HCT116 (cell line): ENCODE measurements around the gene CSK. TPM values are rescaled to one million over a fixed set of nuclear protein-coding genes. Genes with fewer than 3 reads are reported as not detected.
A peak's percentile ranks its signal among the peaks of the same experiment; 100 is the strongest.

Experiments used
- ATAC-seq: fragments of 200-7000 bp; cut with Tn5 transposase; 2 replicates; pipeline ENCODE4 v1.9.1; 2020; ENCODE audit warnings: mild to moderate bottlenecking, moderate library complexity
- BruUV-seq: library from RNA; stranded (reverse); fragments of 400-500 nt; replicated peaks from 2 replicates; lab custom pipeline; 2021; lab: Mats Ljungman, UMichigan
- CTCF ChIA-PET: fragments of 300-600 bp; sonication (Branson Sonifier 250); formaldehyde crosslinking; loops from one replicate; lab custom pipeline; 2021; ENCODE audit warnings: antibody characterized with exemption; lab: Charles Lee
- POLR2A ChIA-PET: fragments of 300-600, 350-600 bp; sonication (Branson Sonifier 250); formaldehyde crosslinking; loops from one replicate; lab custom pipeline; 2021; ENCODE audit warnings: antibody characterized with exemption; lab: Charles Lee
- RAD21 ChIA-PET, 2 experiments: fragments of 300-600 bp; sonication (Branson Sonifier 250); formaldehyde crosslinking; loops; one replicate each; lab custom pipeline; 2023; ENCODE audit warnings: low total read pairs in 2 of 2; ENCODE audit not compliant: uncharacterized antibody in 2 of 2, unreplicated experiment in 2 of 2, low non-redundant PET in 1 of 2; lab: Charles Lee
- DNase-seq: peaks from one replicate; pipeline ENCODE4 v3.0.0-alpha.2; 2010; ENCODE audit warnings: low read depth, low spot score
- H2AFZ ChIP-seq: fragments of 200-600 bp; shearing (Covaris generic), sonication (generic); 2 replicates; pipeline ENCODE4 v1.6.1; 2017; ENCODE audit warnings: low read depth, mixed run types, mixed read lengths, antibody characterized with exemption, low read length; ENCODE audit not compliant: poor library complexity, severe bottlenecking
- H3K27ac ChIP-seq: 2 replicates; pipeline ENCODE4 v1.5.1; 2012; ENCODE audit warnings: low read depth, low read length
- H3K27me3 ChIP-seq: fragments of 200-600 bp; sonication (generic); 2 replicates; pipeline ENCODE4 v1.6.1; 2016; ENCODE audit warnings: mixed run types, low read length, mixed read lengths; ENCODE audit not compliant: insufficient read depth
- H3K36me3 ChIP-seq, 2 experiments: fragments of 200-500 bp in 1 of 2; fragments of 200-600 bp in 1 of 2; sonication (Bioruptor generic) in 1 of 2; sonication (generic) in 1 of 2; 2 replicates each; pipeline versions ENCODE4 v1.5.1 to v1.6.1; 2014 to 2016; ENCODE audit warnings: low read length in 2 of 2, inconsistent platforms in 1 of 2, mixed read lengths in 1 of 2, mixed run types in 1 of 2; ENCODE audit not compliant: insufficient read depth in 2 of 2, control insufficient read depth in 1 of 2
- H3K4me1 ChIP-seq, 2 experiments: fragments of 200-600 bp in 1 of 2; sonication (generic) in 1 of 2; 2 replicates each; pipeline versions ENCODE4 v1.5.1 to v1.6.1; 2012 to 2017; ENCODE audit warnings: low read length in 2 of 2, inconsistent platforms in 1 of 2, mild to moderate bottlenecking in 1 of 2, mixed read lengths in 1 of 2, mixed run types in 1 of 2, moderate library complexity in 1 of 2; ENCODE audit not compliant: insufficient read depth in 2 of 2, control insufficient read depth in 1 of 2
- H3K4me2 ChIP-seq: fragments of 200-600 bp; sonication (generic); 2 replicates; pipeline ENCODE4 v1.6.1; 2017; ENCODE audit warnings: mixed run types, low read length, mixed read lengths
- H3K4me3 ChIP-seq, 2 experiments: fragments of 200-600 bp in 1 of 2; sonication (generic) in 1 of 2; replicated peaks in 1 of 2; 2 replicates each; pipeline ENCODE4 v1.5.1; 2011 to 2016; ENCODE audit warnings: low read length in 2 of 2, control low read depth in 1 of 2, low read depth in 1 of 2, mild to moderate bottlenecking in 1 of 2, mixed read lengths in 1 of 2, mixed run types in 1 of 2
- H3K79me2 ChIP-seq: fragments of 200-600 bp; sonication (generic); 2 replicates; pipeline ENCODE4 v1.6.1; 2017; ENCODE audit warnings: mild to moderate bottlenecking, mixed run types, low read length, moderate library complexity, mixed read lengths; ENCODE audit not compliant: insufficient read depth
- H3K9ac ChIP-seq: fragments of 200-600 bp; sonication (generic); 2 replicates; pipeline ENCODE4 v1.6.1; 2016; ENCODE audit warnings: low read length, mixed read lengths
- H3K9me2 ChIP-seq: fragments of 200-600 bp; sonication (generic), shearing (Covaris generic); 2 replicates; pipeline ENCODE4 v1.6.1; 2017; ENCODE audit warnings: mixed run types, mild to moderate bottlenecking, moderate library complexity; ENCODE audit not compliant: insufficient read depth
- H3K9me3 ChIP-seq, 2 experiments: fragments of 200-500 bp in 1 of 2; fragments of 200-600 bp in 1 of 2; sonication (Bioruptor generic) in 1 of 2; sonication (generic) in 1 of 2; 2 replicates each; pipeline ENCODE4 v1.6.1; 2014 to 2017; ENCODE audit warnings: low read length in 2 of 2, mixed read lengths in 2 of 2, inconsistent platforms in 1 of 2, low read depth in 1 of 2, mild to moderate bottlenecking in 1 of 2, mixed run types in 1 of 2, moderate library complexity in 1 of 2; ENCODE audit not compliant: control insufficient read depth in 1 of 2, insufficient read depth in 1 of 2
- H4K20me1 ChIP-seq: fragments of 200-600 bp; sonication (generic), shearing (Covaris generic); 2 replicates; pipeline ENCODE4 v1.6.1; 2017; ENCODE audit warnings: mixed run types, mild to moderate bottlenecking, moderate library complexity; ENCODE audit not compliant: insufficient read depth
- CBX3 ChIP-seq: IDR thresholded peaks from 2 replicates; pipeline ENCODE4 v1.6.1; 2012; ENCODE audit warnings: low read depth
- CTCF ChIP-seq, 3 experiments: fragments of 200-600 bp in 1 of 3; sonication (generic) in 1 of 3; IDR thresholded peaks in 2 of 3; conservative IDR thresholded peaks in 1 of 3; 2 replicates each; pipeline ENCODE4 v1.5.1; 2012 to 2017; ENCODE audit warnings: low read depth in 2 of 3, low read length in 2 of 3, antibody characterized with exemption in 1 of 3, borderline replicate concordance in 1 of 3, control low read depth in 1 of 3, mild to moderate bottlenecking in 1 of 3, mixed read lengths in 1 of 3, mixed run types in 1 of 3, moderate library complexity in 1 of 3; ENCODE audit not compliant: insufficient read depth in 1 of 3
- POLR2AphosphoS5 ChIP-seq: IDR thresholded peaks from 2 replicates; pipeline ENCODE4 v1.6.1; 2011; ENCODE audit warnings: mild to moderate bottlenecking, low read depth, low read length, moderate library complexity
- RAD21 ChIP-seq: IDR thresholded peaks from 2 replicates; pipeline ENCODE4 v1.6.1; 2012; ENCODE audit warnings: low read depth, mild to moderate bottlenecking
- REST ChIP-seq: IDR thresholded peaks from 2 replicates; pipeline ENCODE4 v1.6.1; 2012; ENCODE audit warnings: low read depth
- SIN3A ChIP-seq: IDR thresholded peaks from 2 replicates; pipeline ENCODE4 v1.6.1; 2012; ENCODE audit warnings: low read depth
- TCF7L2 ChIP-seq: IDR thresholded peaks from 2 replicates; pipeline ENCODE4 v1.7.0; 2011; ENCODE audit warnings: borderline replicate concordance, inconsistent platforms; ENCODE audit not compliant: insufficient read depth, insufficient read length; ENCODE audit errors: extremely low read depth
- YY1 ChIP-seq: IDR thresholded peaks from 2 replicates; pipeline ENCODE4 v1.6.1; 2011; ENCODE audit warnings: low read length, low read depth, moderate library complexity, mild to moderate bottlenecking; ENCODE audit not compliant: insufficient replicate concordance; ENCODE audit errors: extremely low read depth
- ZFX ChIP-seq: fragments of 450-650 bp; IDR thresholded peaks from 2 replicates; pipeline ENCODE4 v1.6.1; 2017
- intact Hi-C: fragments of 100-400 bp; cut with micrococcal nuclease; formaldehyde crosslinking; loops from 2 replicates; pipeline ENCODE4 v1.10.0; 2022
- total RNA-seq: library from RNA; stranded (reverse); gene quantifications from one replicate; pipeline ENCODE4 v1.2.1, GENCODE V29; 2021; ENCODE audit not compliant: unreplicated experiment

CSK gene
- total RNA-seq, 1 experiment from 2014 or later: 72.2 TPM

- ChIA-PET RAD21 (interaction anchor here (1.0 to 1.6 kb wide), 2 partner anchors 60 to 73 kb away, joined by 3 to 4 read pairs; no protein-coding TSS in a partner anchor), POLR2A (no interaction called here), CTCF (interaction anchor here (0.6 to 1.9 kb wide), 5 partner anchors 17 to 204 kb away, joined by 3 to 8 read pairs (median 4); no protein-coding TSS in a partner anchor)
- H2AFZ ChIP-seq: no peak overlapping the region
- H3K4me2 ChIP-seq: peak overlapping the region; percentile 90
- intact Hi-C loops: loop anchor here (2.0 kb wide), 1 partner anchor 31 kb away; the partner anchor contains the start of gene SCAMP2
- no peak for DNase-seq
- H3K9ac ChIP-seq: peak overlapping the region; percentile 88
- TSS peak; percentile 33 for BruUV-seq
- H3K4me1 ChIP-seq: peaks cover 9 to 21% of the 10 kb centered on the region in 2 experiments; a peak in 3 of 4 replicates
- no peaks in the 10 kb centered on the region for H3K9me3 ChIP-seq
- H3K79me2 ChIP-seq: peaks cover 6% of the 10 kb centered on the region; the same call in 1 of the 2 replicates
- H4K20me1 ChIP-seq: no peaks in the 10 kb centered on the region
- H3K9me2 ChIP-seq: no peaks in the 10 kb centered on the region
- TF ChIP-seq CTCF (IDR thresholded peaks at IDR 0.05 in 2 of 3, conservative IDR thresholded peaks at IDR 0.05 in 1 of 3; ENCODE audit: borderline replicate concordance in 1 of 3, insufficient read depth in 1 of 3, low read depth in 2 of 3, low read length in 2 of 3): no peak
- no peak for TF ChIP-seq REST
- TF ChIP-seq ZFX: no peak
- TF ChIP-seq POLR2AphosphoS5: no peak
- no peak for TF ChIP-seq SIN3A
- no peak for TF ChIP-seq YY1
- no peak for TF ChIP-seq RAD21
- no peak for TF ChIP-seq TCF7L2
- no peak for TF ChIP-seq CBX3
- TF ChIP-seq, all 23 proteins: peak for 0
- H3K36me3 ChIP-seq: peaks cover 6 to 12% of the 10 kb centered on the region in 2 experiments; a peak in 2 of 4 replicates
- ATAC-seq: no peak
- peak overlapping the region; percentile 93 for H3K27ac ChIP-seq
- no peaks in the 10 kb centered on the region for H3K27me3 ChIP-seq
- peak overlapping the region; percentile 53 to 78 for H3K4me3 ChIP-seq
Measured at GRCh38 chr15:74841891-74842373, 60.1 kb downstream of the CSK start.
